Measurements from ENCODE around the gene TIE1.

TIE1 gene

GRCh38 chr1:43275826-43276620 is 24.8 kb upstream of the TIE1 start:
- Histone ChIP-seq H3K27ac (ENCODE audit: low read length) (no peak overlapping the region), H3K9ac (ENCODE audit: low read depth, low read length) (no peak overlapping the region), H3K27me3 (ENCODE audit: insufficient read depth, low read length) (no peaks in the 10 kb centered on the region), H3K36me3 (ENCODE audit: insufficient read depth, low read depth, low read length) (peaks cover 5% of the 10 kb centered on the region; the same call in 1 of the 2 replicates), H3K9me3 (ENCODE audit: insufficient read depth, low read depth, low read length) (no peaks in the 10 kb centered on the region), H3K4me1 (ENCODE audit: insufficient read depth, low read length) (peaks cover 7% of the 10 kb centered on the region; the same call in 1 of the 2 replicates), H3K4me3 (ENCODE audit: low read length) (no peak overlapping the region)

GRCh38 chr1:43276673-43277072 is 24.1 kb upstream of the TIE1 start:
- no peak overlapping the region for H3K9ac ChIP-seq (ENCODE audit: low read depth, low read length)
- no peak overlapping the region for H3K27ac ChIP-seq (ENCODE audit: low read length)
- no peak overlapping the region for H3K4me3 ChIP-seq (ENCODE audit: low read length)
- H3K36me3 ChIP-seq (ENCODE audit: insufficient read depth, low read depth, low read length) = peaks cover 5% of the 10 kb centered on the region; the same call in 1 of the 2 replicates
- no peaks in the 10 kb centered on the region for H3K9me3 ChIP-seq (ENCODE audit: insufficient read depth, low read depth, low read length)
- peaks cover under 1% of the 10 kb centered on the region; the same call in 1 of the 2 replicates for H3K4me1 ChIP-seq (ENCODE audit: insufficient read depth, low read length)
- no peaks in the 10 kb centered on the region for H3K27me3 ChIP-seq (ENCODE audit: insufficient read depth, low read length)

GRCh38 chr1:43277116-43277876 is 23.5 kb upstream of the TIE1 start:
- no peak overlapping the region for H3K27ac ChIP-seq (ENCODE audit: low read length)
- no peaks in the 10 kb centered on the region for H3K4me1 ChIP-seq (ENCODE audit: insufficient read depth, low read length)
- no peaks in the 10 kb centered on the region for H3K9me3 ChIP-seq (ENCODE audit: insufficient read depth, low read depth, low read length)
- H3K4me3 ChIP-seq (ENCODE audit: low read length) = no peak overlapping the region
- no peaks in the 10 kb centered on the region for H3K27me3 ChIP-seq (ENCODE audit: insufficient read depth, low read length)
- H3K9ac ChIP-seq (ENCODE audit: low read depth, low read length) = no peak overlapping the region
- peaks cover 5% of the 10 kb centered on the region; the same call in 1 of the 2 replicates for H3K36me3 ChIP-seq (ENCODE audit: insufficient read depth, low read depth, low read length)

GRCh38 chr1:43279161-43279560 is 21.6 kb upstream of the TIE1 start:
- Histone ChIP-seq H3K27ac (ENCODE audit: low read length) (no peak overlapping the region), H3K4me1 (ENCODE audit: insufficient read depth, low read length) (no peaks in the 10 kb centered on the region), H3K9me3 (ENCODE audit: insufficient read depth, low read depth, low read length) (no peaks in the 10 kb centered on the region), H3K9ac (ENCODE audit: low read depth, low read length) (no peak overlapping the region), H3K36me3 (ENCODE audit: insufficient read depth, low read depth, low read length) (no peaks in the 10 kb centered on the region), H3K27me3 (ENCODE audit: insufficient read depth, low read length) (no peaks in the 10 kb centered on the region), H3K4me3 (ENCODE audit: low read length) (no peak overlapping the region)

DNA sequence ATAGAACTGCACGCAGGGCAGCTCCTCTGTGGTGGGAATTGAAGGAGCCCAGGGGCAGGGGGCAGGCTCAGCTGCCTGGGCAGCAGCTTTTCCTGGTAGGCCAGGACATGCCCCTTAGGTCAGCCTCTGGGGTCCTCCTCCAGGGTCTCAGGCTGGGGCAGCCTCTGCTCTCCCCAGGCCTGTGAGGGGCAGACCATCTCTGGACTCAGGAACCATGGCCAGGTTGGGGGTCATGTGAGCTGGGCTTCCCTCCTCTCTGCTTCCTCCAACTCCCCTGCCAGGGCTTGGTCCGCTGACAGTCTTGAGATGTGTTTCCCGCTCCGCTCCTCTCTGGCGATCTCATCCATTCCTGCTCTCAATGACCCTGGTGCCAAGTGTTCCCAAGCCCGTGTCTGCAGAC is 21.1 kb upstream of the TIE1 start:
- Histone ChIP-seq H3K27ac (ENCODE audit: low read length) (no peak overlapping the region), H3K4me1 (ENCODE audit: insufficient read depth, low read length) (peaks cover 1% of the 10 kb centered on the region; the same call in 1 of the 2 replicates), H3K36me3 (ENCODE audit: insufficient read depth, low read depth, low read length) (no peaks in the 10 kb centered on the region), H3K4me3 (ENCODE audit: low read length) (no peak overlapping the region), H3K9me3 (ENCODE audit: insufficient read depth, low read depth, low read length) (no peaks in the 10 kb centered on the region), H3K9ac (ENCODE audit: low read depth, low read length) (no peak overlapping the region), H3K27me3 (ENCODE audit: insufficient read depth, low read length) (no peaks in the 10 kb centered on the region)

DNA sequence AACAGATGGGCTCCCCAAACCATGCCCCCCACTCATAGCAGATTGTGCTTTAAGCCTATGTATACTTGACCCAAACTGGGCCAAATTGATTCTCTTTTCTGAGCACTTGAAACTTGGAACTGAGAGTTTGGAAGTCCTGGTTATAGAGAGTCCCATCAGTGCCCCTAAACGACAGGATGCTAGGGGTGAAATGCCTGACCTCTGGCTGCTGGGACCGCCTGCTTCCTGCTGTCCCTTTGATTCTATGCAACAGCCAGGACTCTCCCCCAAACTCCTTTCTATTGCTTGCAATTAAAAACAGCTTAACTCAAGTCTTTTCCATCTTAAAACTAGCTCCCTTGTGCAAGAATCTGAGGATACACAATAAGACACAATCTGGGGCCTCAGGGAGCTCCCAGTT is 20.1 kb upstream of the TIE1 start:
- Histone ChIP-seq H3K27ac (ENCODE audit: low read length) (no peak overlapping the region), H3K4me1 (ENCODE audit: insufficient read depth, low read length) (peaks cover 6% of the 10 kb centered on the region; the same call in 1 of the 2 replicates), H3K9me3 (ENCODE audit: insufficient read depth, low read depth, low read length) (no peaks in the 10 kb centered on the region), H3K4me3 (ENCODE audit: low read length) (no peak overlapping the region), H3K36me3 (ENCODE audit: insufficient read depth, low read depth, low read length) (no peaks in the 10 kb centered on the region), H3K27me3 (ENCODE audit: insufficient read depth, low read length) (no peaks in the 10 kb centered on the region), H3K9ac (ENCODE audit: low read depth, low read length) (no peak overlapping the region)

GRCh38 chr1:43282220-43283195 is 18.3 kb upstream of the TIE1 start:
- Histone ChIP-seq H3K9me3 (ENCODE audit: insufficient read depth, low read depth, low read length) (no peaks in the 10 kb centered on the region), H3K4me3 (ENCODE audit: low read length) (no peak overlapping the region), H3K27me3 (ENCODE audit: insufficient read depth, low read length) (no peaks in the 10 kb centered on the region), H3K4me1 (ENCODE audit: insufficient read depth, low read length) (peaks cover 6% of the 10 kb centered on the region; the same call in 1 of the 2 replicates), H3K36me3 (ENCODE audit: insufficient read depth, low read depth, low read length) (no peaks in the 10 kb centered on the region), H3K27ac (ENCODE audit: low read length) (no peak overlapping the region), H3K9ac (ENCODE audit: low read depth, low read length) (no peak overlapping the region)

DNA sequence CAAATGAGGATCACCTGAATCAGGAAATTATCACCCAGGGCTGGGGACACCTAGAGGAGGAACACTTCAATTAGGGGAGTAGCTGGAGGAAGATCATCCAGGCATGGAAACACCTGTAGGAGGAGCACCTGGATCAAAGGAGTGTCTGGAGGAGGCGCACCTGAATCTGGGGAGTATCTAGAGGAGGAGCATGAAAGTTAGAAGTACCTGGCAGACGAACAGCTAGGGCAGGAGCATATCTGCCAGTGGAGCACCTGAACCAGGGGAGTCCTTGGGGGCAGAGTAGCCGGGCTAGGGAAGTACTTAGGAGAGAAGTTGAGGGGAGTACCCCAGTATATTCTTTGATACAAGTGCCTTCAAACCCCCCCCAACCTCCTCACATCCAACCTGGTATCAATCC is 16.7 kb upstream of the TIE1 start:
- no peaks in the 10 kb centered on the region for H3K9me3 ChIP-seq (ENCODE audit: insufficient read depth, low read depth, low read length)
- H3K4me3 ChIP-seq (ENCODE audit: low read length) = no peak overlapping the region
- H3K4me1 ChIP-seq (ENCODE audit: insufficient read depth, low read length) = peaks cover 6% of the 10 kb centered on the region; the same call in 1 of the 2 replicates
- no peaks in the 10 kb centered on the region for H3K27me3 ChIP-seq (ENCODE audit: insufficient read depth, low read length)
- H3K27ac ChIP-seq (ENCODE audit: low read length) = no peak overlapping the region
- no peaks in the 10 kb centered on the region for H3K36me3 ChIP-seq (ENCODE audit: insufficient read depth, low read depth, low read length)
- no peak overlapping the region for H3K9ac ChIP-seq (ENCODE audit: low read depth, low read length)

DNA sequence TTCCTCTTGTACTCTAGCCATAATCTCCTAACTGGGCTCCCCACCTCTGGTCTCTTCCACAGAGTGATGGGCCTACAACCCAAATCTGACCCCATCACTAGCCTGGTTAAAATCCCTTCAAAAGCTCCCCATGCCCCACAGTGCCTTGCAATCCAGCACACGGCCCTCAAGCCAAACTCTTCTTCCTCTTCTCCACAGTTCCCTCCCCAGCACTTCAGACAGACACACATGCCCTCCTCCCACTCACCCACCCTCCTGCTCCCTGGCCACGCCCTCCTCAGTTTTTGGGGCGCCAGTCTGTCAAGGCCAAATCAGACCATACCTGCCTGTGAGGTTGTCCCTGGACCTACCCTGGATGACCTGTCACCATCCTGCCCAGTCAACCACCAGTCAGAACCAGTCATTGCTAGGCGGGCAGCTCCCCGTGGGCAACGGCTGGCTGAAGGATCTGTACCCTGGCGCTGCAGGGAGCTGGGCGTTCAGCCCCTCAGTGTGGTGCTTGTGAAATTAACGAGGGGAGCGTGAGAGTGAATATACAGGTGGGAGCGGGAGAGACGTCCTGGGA is 16.2 kb upstream of the TIE1 start:
- Histone ChIP-seq H3K9me3 (ENCODE audit: insufficient read depth, low read depth, low read length) (no peaks in the 10 kb centered on the region), H3K27ac (ENCODE audit: low read length) (no peak overlapping the region), H3K9ac (ENCODE audit: low read depth, low read length) (peak overlapping the region; percentile 32; the same call in 1 of the 2 replicates), H3K27me3 (ENCODE audit: insufficient read depth, low read length) (no peaks in the 10 kb centered on the region), H3K4me3 (ENCODE audit: low read length) (peak overlapping the region; percentile 66), H3K4me1 (ENCODE audit: insufficient read depth, low read length) (peaks cover 6% of the 10 kb centered on the region; the same call in 1 of the 2 replicates), H3K36me3 (ENCODE audit: insufficient read depth, low read depth, low read length) (no peaks in the 10 kb centered on the region)

- Histone ChIP-seq H3K27me3 (ENCODE audit: insufficient read depth, low read length) (no peaks in the 10 kb centered on the region), H3K9ac (ENCODE audit: low read depth, low read length) (peak within 1 kb of the TSS; percentile 39; the same call in 1 of the 2 replicates), H3K9me3 (ENCODE audit: insufficient read depth, low read depth, low read length) (no peaks in the 10 kb centered on the region), H3K4me3 (ENCODE audit: low read length) (peak within 1 kb of the TSS; percentile 66), H3K36me3 (ENCODE audit: insufficient read depth, low read depth, low read length) (no peaks in the 10 kb centered on the region), H3K27ac (ENCODE audit: low read length) (no peak within 1 kb of the TSS), H3K4me1 (ENCODE audit: insufficient read depth, low read length) (peaks cover 6% of the 10 kb centered on the region; the same call in 1 of the 2 replicates)
These were observed 15.4 kb upstream of the TIE1 start, which contains the start of gene C1orf210 for GRCh38 chr1:43285269-43285990. Gene C1orf210, minus strand, starts transcription at chr1:43285581. Its CDS starts 2,311 bp downstream, at chr1:43283270.
